Effector memory CD4-positive, alpha-beta T cell (primary cell): ENCODE data around the gene PLCB1.

ENCODE experiments used
- DNase-seq, 3 donors: peaks; one replicate each; pipeline ENCODE4 v3.0.0-alpha.2; 2020
- H3K27ac ChIP-seq: 2 replicates; pipeline ENCODE4 v1.7.0; 2013; ENCODE audit warnings: mild to moderate bottlenecking, low read length, moderate library complexity; ENCODE audit not compliant: insufficient read depth, poor library complexity, severe bottlenecking
- H3K27me3 ChIP-seq: replicated peaks from 2 replicates; pipeline ENCODE4 v1.7.0; 2013; ENCODE audit warnings: mild to moderate bottlenecking, low read length; ENCODE audit not compliant: insufficient read depth, control insufficient read depth, poor library complexity, severe bottlenecking
- H3K36me3 ChIP-seq: 2 replicates; pipeline ENCODE4 v1.7.0; 2013; ENCODE audit warnings: mild to moderate bottlenecking, low read length, moderate library complexity; ENCODE audit not compliant: control insufficient read depth, insufficient read depth
- H3K4me1 ChIP-seq: 2 replicates; pipeline ENCODE4 v1.7.0; 2013; ENCODE audit warnings: low read length, mild to moderate bottlenecking; ENCODE audit not compliant: control insufficient read depth, insufficient read depth, poor library complexity, severe bottlenecking
- H3K4me3 ChIP-seq: 2 replicates; pipeline ENCODE4 v1.7.0; 2013; ENCODE audit warnings: low read length, low read depth, mild to moderate bottlenecking; ENCODE audit not compliant: insufficient read depth, poor library complexity, severe bottlenecking
- H3K9me3 ChIP-seq: 2 replicates; pipeline ENCODE4 v1.7.0; 2013; ENCODE audit warnings: mild to moderate bottlenecking, low read length, moderate library complexity; ENCODE audit not compliant: control insufficient read depth

PLCB1 gene

DNA sequence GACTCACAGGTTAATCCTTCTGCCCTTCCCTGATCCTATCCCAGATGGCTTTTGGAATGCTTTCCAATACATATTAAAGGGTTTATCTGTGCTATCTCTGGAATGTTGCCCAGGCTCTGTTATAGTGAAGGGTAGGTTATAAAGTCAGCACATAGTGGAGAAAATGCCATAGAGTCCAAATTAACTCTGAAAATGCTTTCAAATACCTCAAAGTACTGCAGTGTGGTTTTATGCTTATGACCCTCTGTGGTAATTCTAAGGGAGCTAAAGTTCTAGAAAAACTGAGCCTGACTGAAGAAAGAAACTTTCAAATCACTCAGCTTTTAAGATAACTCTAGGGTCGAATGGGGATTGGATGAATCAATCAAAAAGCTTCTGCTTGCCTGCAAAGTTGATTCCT is 159.8 kb downstream of the PLCB1 start:
- no peak for DNase-seq
- H3K27me3 ChIP-seq, result no peaks in the 10 kb centered on the region
- no peak overlapping the region for H3K4me3 ChIP-seq
- H3K36me3 ChIP-seq, result no peaks in the 10 kb centered on the region
- no peak overlapping the region for H3K27ac ChIP-seq
- no peaks in the 10 kb centered on the region for H3K9me3 ChIP-seq
- H3K4me1 ChIP-seq, result no peaks in the 10 kb centered on the region

DNA sequence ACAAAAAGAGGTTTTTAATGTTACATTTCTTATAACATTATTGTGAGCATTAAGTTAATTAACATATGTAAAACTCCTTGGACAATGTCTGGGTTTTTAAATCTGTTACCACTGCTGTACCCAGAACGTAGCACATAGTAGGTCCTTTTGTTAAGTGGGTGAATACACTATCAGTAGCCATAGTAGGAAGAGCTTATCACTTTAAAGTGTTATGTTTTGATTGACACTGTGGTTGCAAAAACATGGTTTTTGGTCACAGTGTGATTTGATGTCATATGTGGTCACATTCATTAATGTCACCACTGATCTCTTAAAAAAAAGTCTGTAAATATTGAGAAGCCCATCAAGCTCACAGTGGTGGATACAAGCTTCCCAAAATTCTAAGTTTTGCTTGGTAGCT is 160.7 kb downstream of the PLCB1 start:
- H3K4me1 ChIP-seq, result no peaks in the 10 kb centered on the region
- no peaks in the 10 kb centered on the region for H3K9me3 ChIP-seq
- no peaks in the 10 kb centered on the region for H3K27me3 ChIP-seq
- no peak overlapping the region for H3K27ac ChIP-seq
- no peak overlapping the region for H3K4me3 ChIP-seq
- DNase-seq, result no peak
- no peaks in the 10 kb centered on the region for H3K36me3 ChIP-seq

DNA sequence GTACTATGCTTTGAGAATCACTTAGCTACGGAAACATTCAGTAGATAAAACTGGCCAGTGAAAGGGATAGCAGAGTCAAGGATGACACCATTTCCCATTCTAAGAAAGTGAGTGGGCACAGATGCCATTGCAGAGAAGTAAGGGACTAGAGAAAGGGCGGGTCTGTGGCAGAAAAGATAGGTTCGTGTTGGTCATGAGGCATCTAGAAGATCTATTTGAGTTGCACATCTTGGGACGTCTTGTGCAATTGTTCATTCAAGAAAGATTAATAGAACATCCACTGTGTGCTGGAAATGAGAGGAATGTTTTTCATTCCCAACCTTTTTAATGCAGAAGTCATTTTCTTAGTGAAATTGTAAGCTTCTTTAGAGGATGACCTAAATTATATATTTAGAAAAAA is 161.7 kb downstream of the PLCB1 start:
- no peaks in the 10 kb centered on the region for H3K36me3 ChIP-seq
- no peaks in the 10 kb centered on the region for H3K27me3 ChIP-seq
- H3K27ac ChIP-seq, result no peak overlapping the region
- no peak overlapping the region for H3K4me3 ChIP-seq
- H3K4me1 ChIP-seq, result no peaks in the 10 kb centered on the region
- H3K9me3 ChIP-seq, result no peaks in the 10 kb centered on the region
- DNase-seq, result no peak

GRCh38 chr20:8296536-8296935 is 164.5 kb downstream of the PLCB1 start:
- no peak overlapping the region for H3K27ac ChIP-seq
- H3K36me3 ChIP-seq, result no peaks in the 10 kb centered on the region
- H3K4me3 ChIP-seq, result no peak overlapping the region
- DNase-seq, result no peak
- H3K27me3 ChIP-seq, result no peaks in the 10 kb centered on the region
- no peaks in the 10 kb centered on the region for H3K4me1 ChIP-seq
- H3K9me3 ChIP-seq, result no peaks in the 10 kb centered on the region

DNA sequence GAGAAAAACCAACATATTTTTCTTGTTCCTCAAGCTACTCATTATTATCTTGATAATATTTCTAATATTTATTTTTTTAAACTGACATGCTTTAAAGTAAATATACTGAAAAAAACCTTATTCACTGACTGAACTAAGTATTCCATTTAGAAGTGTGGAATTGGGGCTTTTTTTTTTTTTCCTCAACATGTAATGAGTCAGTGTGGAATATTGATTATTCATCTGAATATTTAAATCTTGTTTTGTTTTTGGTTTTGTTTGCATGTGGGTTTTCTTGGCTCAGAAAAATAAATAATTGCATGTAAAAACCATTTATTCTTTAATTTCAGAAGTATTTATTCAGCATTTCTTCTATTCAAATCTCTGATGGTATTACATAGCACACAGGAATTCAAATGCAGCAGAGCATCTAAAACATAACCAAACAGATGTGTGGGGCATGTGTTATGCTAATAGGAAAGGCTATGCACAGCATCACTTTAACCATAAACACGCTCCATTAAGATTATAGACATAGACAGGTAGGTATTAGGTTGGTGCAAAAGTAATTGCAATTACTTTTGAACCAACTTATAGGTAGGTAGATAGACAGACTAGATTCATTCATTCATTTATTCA is 166.5 kb downstream of the PLCB1 start:
- DNase-seq, result no peak
- no peaks in the 10 kb centered on the region for H3K36me3 ChIP-seq
- H3K27ac ChIP-seq, result no peak overlapping the region
- H3K27me3 ChIP-seq, result no peaks in the 10 kb centered on the region
- no peaks in the 10 kb centered on the region for H3K9me3 ChIP-seq
- no peaks in the 10 kb centered on the region for H3K4me1 ChIP-seq
- H3K4me3 ChIP-seq, result no peak overlapping the region

GRCh38 chr20:8299921-8300320 is 167.9 kb downstream of the PLCB1 start:
- Histone ChIP-seq H3K4me3 (no peak overlapping the region), H3K9me3 (no peaks in the 10 kb centered on the region), H3K4me1 (no peaks in the 10 kb centered on the region), H3K27ac (no peak overlapping the region), H3K27me3 (no peaks in the 10 kb centered on the region), H3K36me3 (no peaks in the 10 kb centered on the region)
- DNase-seq, result no peak

DNA sequence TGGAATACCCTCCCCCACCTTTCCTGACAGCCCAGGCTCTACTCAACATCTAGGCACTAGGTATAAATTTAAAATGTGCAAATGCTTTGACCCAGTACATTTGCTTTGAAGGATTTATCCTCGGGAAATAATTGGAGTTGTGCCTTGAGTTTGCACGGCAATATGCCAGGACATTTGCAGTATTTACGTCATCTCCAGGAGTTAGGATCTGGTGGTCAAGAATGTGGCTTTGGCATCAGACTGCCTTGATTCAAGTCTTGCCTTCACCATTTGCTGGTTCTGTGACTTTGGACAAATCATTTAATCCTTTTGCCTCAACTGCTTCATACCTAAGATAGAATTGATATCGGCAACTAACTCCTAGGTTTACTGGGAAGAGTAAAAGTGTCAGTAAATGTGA is 169.6 kb downstream of the PLCB1 start:
- no peaks in the 10 kb centered on the region for H3K27me3 ChIP-seq

DNA sequence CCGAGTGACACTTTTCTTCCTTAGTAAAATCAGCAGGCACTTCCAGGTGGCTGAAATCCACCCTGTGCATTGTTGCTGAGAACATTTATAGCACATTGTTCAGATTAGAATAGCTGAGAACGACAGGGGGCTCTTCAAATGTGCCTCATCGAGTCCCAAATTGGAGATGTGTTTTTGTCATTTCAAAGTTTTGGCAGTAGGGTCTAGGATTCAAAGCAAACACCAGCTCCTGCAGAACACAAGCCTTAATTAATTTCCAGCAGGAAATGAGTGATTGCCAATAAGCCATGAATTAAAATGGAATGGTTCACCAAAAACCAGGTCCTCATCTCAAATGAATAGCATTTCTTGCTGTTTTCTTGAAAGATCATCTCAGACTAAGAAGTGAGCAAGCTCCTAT is 171.6 kb downstream of the PLCB1 start:
- no peaks in the 10 kb centered on the region for H3K36me3 ChIP-seq
- no peak overlapping the region for H3K4me3 ChIP-seq
- DNase-seq, result no peak
- no peak overlapping the region for H3K27ac ChIP-seq
- H3K4me1 ChIP-seq, result no peaks in the 10 kb centered on the region
- no peaks in the 10 kb centered on the region for H3K9me3 ChIP-seq
- no peaks in the 10 kb centered on the region for H3K27me3 ChIP-seq

More for the DNA sequence above, 169.6 kb downstream of the PLCB1 start:
- no peak overlapping the region for H3K27ac ChIP-seq
- no peaks in the 10 kb centered on the region for H3K36me3 ChIP-seq
- no peaks in the 10 kb centered on the region for H3K4me1 ChIP-seq
- no peaks in the 10 kb centered on the region for H3K9me3 ChIP-seq
- no peak overlapping the region for H3K4me3 ChIP-seq
- DNase-seq, result no peak

DNA sequence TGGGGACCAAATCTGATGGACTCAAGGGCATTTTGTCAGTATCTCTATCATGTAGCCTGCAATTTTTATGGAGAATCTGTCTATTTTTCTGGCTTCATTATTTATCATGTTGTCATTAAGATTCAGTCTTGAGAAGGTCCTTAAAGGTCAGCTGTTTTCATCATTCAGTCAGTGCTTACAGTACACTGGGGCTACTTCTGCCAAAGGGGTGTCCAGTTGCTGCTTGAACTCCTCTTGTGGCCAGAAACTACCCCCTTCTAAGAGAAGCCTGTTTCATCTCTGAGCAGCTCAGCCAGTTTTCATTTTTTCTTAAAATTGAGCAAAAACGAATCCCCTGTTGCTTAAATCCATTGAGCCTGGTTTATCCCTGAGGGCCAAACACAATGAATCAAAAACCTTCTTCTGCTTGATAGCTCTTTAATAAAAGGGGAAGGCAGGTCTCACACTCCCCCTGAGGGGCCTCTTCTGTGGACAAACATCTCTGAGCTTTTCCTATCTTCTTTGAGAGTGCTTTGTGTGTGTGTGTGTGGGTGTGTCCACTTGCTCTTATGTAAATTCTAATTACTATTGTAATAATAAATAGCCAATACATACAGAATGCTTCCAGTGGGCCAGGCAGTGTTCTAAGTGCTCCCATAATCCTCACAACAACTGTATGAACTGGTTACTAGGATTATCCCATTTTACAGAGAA is 172.2 kb downstream of the PLCB1 start:
- Histone ChIP-seq H3K9me3 (no peaks in the 10 kb centered on the region), H3K36me3 (no peaks in the 10 kb centered on the region), H3K4me3 (no peak overlapping the region), H3K4me1 (no peaks in the 10 kb centered on the region), H3K27me3 (no peaks in the 10 kb centered on the region), H3K27ac (no peak overlapping the region)
- DNase-seq, result no peak

DNA sequence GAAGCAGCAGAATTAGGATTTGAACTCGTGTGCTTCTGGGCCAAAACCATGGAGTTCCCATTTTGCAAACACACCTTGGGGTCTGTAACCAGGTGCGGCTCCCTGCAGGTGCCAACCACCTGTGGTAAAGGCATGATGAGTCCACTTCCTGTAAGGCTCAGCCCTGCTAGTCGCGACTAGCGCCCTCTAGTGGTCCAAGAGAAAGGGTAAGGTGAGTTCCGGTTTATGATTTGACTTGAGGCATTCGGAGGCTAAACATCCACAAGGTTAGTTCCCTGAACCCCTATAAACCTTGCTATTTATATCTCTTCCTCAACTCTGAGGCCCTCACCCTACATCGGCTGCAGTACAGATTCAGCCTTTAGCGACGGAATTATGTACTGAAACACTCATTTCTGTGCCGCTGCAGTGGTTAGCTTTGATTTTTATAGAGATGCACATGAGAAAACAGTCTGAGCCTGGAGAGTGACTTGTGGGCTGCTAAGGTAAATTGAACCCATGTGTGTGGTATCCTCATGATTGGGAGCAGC is 173.4 kb downstream of the PLCB1 start:
- no peaks in the 10 kb centered on the region for H3K9me3 ChIP-seq
- H3K4me1 ChIP-seq, result no peaks in the 10 kb centered on the region
- no peaks in the 10 kb centered on the region for H3K27me3 ChIP-seq
- no peak overlapping the region for H3K27ac ChIP-seq
- no peaks in the 10 kb centered on the region for H3K36me3 ChIP-seq
- peak; percentile 50 to 68 (median 65) for DNase-seq
- no peak overlapping the region for H3K4me3 ChIP-seq
